Activated naive CD8-positive, alpha-beta T cell treated with anti-CD3 and anti-CD28 coated beads for 36 hours (primary cell): ENCODE data around the gene CMA1. TPM values are rescaled to one million over a fixed set of nuclear protein-coding genes. Genes with fewer than 3 reads are reported as not detected.
"Not testable (repeated sequence)": the region's sequence is repeated elsewhere in the genome, so short reads cannot be mapped to it uniquely, and the experiment has no call there.

Source experiments
- DNase-seq: peaks from one replicate; pipeline ENCODE4 v3.0.0; 2021
- H3K27ac Mint-ChIP-seq: one replicate; pipeline ENCODE4 v1.8.0; 2022; ENCODE audit warnings: mild to moderate bottlenecking, moderate library complexity, mixed read lengths
- H3K27me3 Mint-ChIP-seq: one replicate; pipeline ENCODE4 v1.8.0; 2022; ENCODE audit warnings: mild to moderate bottlenecking, mixed read lengths
- H3K36me3 Mint-ChIP-seq: one replicate; pipeline ENCODE4 v1.8.0; 2021; ENCODE audit warnings: mild to moderate bottlenecking, mixed read lengths
- H3K4me1 Mint-ChIP-seq: one replicate; pipeline ENCODE4 v1.8.0; 2021; ENCODE audit warnings: mixed read lengths
- H3K4me3 Mint-ChIP-seq: one replicate; pipeline ENCODE4 v1.8.0; 2022; ENCODE audit warnings: mild to moderate bottlenecking, moderate library complexity, mixed read lengths
- H3K9me3 Mint-ChIP-seq: one replicate; pipeline ENCODE4 v1.8.0; 2022; ENCODE audit warnings: mixed read lengths
- total RNA-seq, 2 experiments: library from RNA; stranded (reverse); gene quantifications; one replicate each; pipeline ENCODE4 v1.2.3, GENCODE V29; 2021

CMA1 gene
- total RNA-seq, 2 experiments from 2014 or later = 0.25 to 0.50 TPM

- H3K4me3 Mint-ChIP-seq, H3K9me3 Mint-ChIP-seq, H3K27me3 Mint-ChIP-seq, H3K27ac Mint-ChIP-seq, H3K36me3 Mint-ChIP-seq, DNase-seq: not testable (repeated sequence)
- peaks cover 25% of the 10 kb centered on the region for H3K4me1 Mint-ChIP-seq
These were observed 25.3 kb downstream of the CMA1 start for GRCh38 chr14:24482699-24483303.

DNA sequence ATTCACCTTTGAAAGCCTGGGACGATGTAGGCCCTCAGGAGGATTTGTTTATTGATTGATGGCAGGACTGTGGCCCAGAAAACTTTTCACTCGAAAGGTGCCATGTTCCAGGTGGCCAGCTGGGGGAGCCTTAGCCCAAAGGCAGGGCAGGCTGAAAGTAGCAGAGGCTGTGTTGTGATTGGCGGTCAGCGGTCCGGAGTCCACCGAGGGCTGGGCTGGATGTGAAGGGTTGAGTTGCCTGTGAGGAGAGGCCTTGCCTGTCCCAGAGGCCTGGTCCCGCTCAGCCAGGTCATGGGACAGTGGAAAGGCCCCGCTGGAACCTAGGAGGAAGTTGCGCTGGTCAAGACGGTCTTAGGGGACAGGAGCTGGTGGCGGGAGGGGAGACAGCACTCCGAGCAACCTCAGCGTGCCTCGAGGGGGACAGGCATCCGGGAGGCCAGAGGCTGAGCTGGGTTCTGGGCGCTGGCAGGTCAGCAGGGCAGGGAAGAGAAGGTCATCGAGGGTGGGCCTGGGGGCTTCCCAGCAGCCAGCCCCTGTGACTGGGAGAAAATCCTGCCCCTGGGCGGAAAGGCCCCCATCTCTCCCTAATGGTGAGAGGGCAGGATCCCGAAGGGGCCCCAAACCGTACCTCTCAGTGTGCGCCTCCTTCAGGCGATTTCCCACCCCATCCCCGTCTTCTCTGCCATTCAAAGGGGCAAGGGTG lies 26.3 kb downstream of the CMA1 start:
- peak; percentile 62 for DNase-seq
- Mint-ChIP-seq H3K4me3 (peak overlapping the region; percentile 75), H3K9me3 (peaks cover 1% of the 10 kb centered on the region), H3K27me3 (no peaks in the 10 kb centered on the region), H3K27ac (peak overlapping the region; percentile 72), H3K36me3 (peaks cover 2% of the 10 kb centered on the region), H3K4me1 (peaks cover 25% of the 10 kb centered on the region)

DNA sequence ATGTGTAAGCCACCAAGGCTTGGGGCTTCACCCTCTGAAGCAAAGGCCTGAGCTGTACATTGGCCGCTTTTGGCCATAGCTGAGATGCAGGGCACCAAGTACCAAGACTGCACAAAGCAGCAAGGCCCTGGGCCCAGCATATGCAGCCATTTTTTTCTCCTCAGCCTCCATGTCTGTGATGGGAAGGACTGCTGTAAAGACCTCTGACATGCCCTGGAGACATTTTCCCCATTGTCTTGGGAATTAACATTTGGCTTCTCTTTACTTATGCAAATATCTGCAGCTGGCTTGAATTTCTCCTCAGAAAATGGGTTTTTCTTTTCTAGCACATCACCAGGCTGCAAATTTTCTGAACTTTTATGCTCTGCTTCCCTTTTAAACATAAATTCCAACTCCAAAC lies 28.1 kb downstream of the CMA1 start:
- not testable (repeated sequence) for H3K9me3 Mint-ChIP-seq, H3K27me3 Mint-ChIP-seq, H3K4me3 Mint-ChIP-seq, H3K36me3 Mint-ChIP-seq, H3K27ac Mint-ChIP-seq, DNase-seq
- H3K4me1 Mint-ChIP-seq = peaks cover 25% of the 10 kb centered on the region

DNA sequence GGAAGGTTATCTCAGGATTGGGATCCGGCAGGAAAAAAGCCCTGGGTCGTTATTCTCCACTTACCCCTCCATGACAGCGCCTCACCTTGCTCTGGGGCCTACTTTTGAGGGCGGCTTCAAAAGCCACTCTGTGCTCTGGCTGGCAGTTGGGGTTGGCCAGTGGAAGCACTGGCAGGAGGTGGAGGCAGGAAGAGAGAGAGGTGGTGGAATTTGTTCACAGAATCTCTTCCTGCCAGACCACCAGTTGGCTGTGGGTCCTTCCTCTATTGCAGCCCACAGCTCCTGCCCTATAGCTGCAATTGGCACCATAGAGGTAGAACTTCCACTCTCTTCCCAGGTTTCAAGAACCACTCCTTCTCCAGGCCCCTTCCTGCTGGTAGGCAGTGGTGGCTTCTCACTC lies 32.8 kb downstream of the CMA1 start:
- H3K4me3 Mint-ChIP-seq = no peak overlapping the region
- no peaks in the 10 kb centered on the region for H3K4me1 Mint-ChIP-seq

GRCh38 chr14:24473211-24473610 lies 34.9 kb downstream of the CMA1 start:
- Mint-ChIP-seq H3K36me3 (peaks cover 8% of the 10 kb centered on the region), H3K4me1 (peaks cover 5% of the 10 kb centered on the region), H3K9me3 (peaks cover 4% of the 10 kb centered on the region), H3K27ac (no peak overlapping the region), H3K27me3 (no peaks in the 10 kb centered on the region), H3K4me3 (no peak overlapping the region)
- DNase-seq = no peak

More for the DNA sequence above, 32.8 kb downstream of the CMA1 start:
- no peak overlapping the region for H3K27ac Mint-ChIP-seq
- peaks cover 10% of the 10 kb centered on the region for H3K36me3 Mint-ChIP-seq
- no peak for DNase-seq
- peaks cover 6% of the 10 kb centered on the region for H3K9me3 Mint-ChIP-seq
- no peaks in the 10 kb centered on the region for H3K27me3 Mint-ChIP-seq

- not testable (repeated sequence) for H3K27me3 Mint-ChIP-seq, H3K4me3 Mint-ChIP-seq, H3K27ac Mint-ChIP-seq, DNase-seq
- peaks cover 12% of the 10 kb centered on the region for H3K4me1 Mint-ChIP-seq
- peaks cover 11% of the 10 kb centered on the region for H3K9me3 Mint-ChIP-seq
- H3K36me3 Mint-ChIP-seq = peaks cover 15% of the 10 kb centered on the region
These were observed 37.6 kb downstream of the CMA1 start for GRCh38 chr14:24470450-24470849.

DNA sequence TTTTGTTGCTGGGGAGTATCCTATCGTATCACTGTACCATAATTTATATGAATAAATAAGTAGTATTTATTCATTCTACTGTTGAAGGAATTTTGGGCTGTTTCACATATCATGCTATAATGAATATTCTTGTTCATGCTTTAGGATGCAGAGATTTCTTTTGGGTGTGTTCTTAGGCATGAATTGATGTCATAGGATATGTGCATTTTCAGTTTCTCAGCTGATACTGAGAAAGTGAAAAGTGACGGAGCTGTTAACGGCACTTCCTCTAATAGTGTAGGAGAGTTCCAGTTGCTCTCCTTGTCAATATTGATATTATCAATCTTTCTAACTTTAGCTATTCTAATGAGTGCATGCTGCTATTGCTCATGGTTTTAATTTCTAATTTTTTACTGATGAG lies 42.3 kb downstream of the CMA1 start:
- no peak overlapping the region for H3K4me3 Mint-ChIP-seq
- H3K36me3 Mint-ChIP-seq = peaks cover 30% of the 10 kb centered on the region
- H3K27me3 Mint-ChIP-seq = no peaks in the 10 kb centered on the region
- peaks cover 15% of the 10 kb centered on the region for H3K9me3 Mint-ChIP-seq
- H3K27ac Mint-ChIP-seq = no peak overlapping the region
- peaks cover 34% of the 10 kb centered on the region for H3K4me1 Mint-ChIP-seq
- DNase-seq = no peak

DNA sequence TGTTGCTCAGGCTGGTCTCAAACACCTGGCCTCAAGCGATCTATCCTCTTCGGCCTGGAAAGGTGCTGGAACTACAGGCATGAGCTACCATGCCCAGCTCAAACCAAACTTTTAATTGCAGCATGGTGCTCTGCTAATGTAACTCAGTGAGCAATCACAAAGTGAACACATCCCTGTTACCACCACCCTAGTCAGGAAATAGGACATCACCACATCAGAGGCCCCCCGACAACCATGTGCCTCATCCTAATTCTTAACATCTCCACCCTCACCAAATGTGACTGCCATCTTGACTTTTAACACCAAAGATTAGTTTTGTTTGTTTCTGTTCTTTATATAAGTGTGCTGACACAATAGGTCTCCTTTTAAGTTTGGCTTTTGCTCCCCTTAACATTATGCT lies 42.7 kb downstream of the CMA1 start:
- H3K36me3 Mint-ChIP-seq = peaks cover 27% of the 10 kb centered on the region
- H3K9me3 Mint-ChIP-seq = peaks cover 12% of the 10 kb centered on the region
- H3K4me1 Mint-ChIP-seq = peaks cover 34% of the 10 kb centered on the region
- no peak for DNase-seq
- H3K27ac Mint-ChIP-seq = peak overlapping the region; percentile 25
- no peaks in the 10 kb centered on the region for H3K27me3 Mint-ChIP-seq
- no peak overlapping the region for H3K4me3 Mint-ChIP-seq

DNA sequence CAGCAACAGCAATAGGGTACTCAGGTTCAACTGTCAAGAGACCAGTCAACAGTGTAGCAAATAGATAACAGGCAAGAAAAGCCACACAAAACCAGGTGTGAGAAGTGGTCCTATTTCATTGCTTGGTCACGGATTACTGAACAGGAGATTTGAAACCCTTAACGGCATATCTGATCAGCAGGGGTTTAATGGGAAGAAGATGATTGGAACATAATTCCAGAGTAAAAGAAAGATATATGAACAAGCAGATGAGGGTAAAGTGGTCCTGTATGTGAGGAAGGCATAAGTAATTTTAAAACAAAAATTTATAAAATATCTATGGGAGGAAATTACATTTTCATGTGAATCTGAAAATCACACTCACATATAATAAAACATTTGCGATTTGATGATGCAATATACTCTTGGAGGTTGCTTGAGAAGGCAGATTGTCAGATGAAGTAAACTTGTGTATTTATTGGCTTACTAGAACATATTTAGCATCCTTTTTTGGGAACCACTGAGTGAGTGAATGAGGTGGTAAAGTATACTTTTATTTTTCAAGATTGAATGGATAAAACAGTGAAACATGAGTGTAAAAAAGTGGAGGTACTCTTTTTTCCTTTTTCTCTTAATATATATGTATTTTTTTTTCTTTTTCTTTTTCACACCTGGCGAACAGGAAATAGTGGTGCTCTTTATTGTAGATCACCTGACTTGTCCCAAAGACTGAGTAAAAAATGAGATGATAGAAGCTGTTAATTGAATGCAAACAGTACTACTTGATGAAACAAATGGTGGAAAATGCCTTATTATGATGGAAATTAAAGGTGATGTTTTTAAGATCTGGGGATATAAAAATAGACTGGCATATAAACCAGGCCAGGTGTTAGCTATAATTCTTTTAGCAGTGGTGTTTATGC lies 43.9 kb downstream of the CMA1 start:
- Mint-ChIP-seq H3K27ac (peak overlapping the region; percentile 83), H3K36me3 (peaks cover 29% of the 10 kb centered on the region), H3K9me3 (peaks cover 12% of the 10 kb centered on the region), H3K4me3 (peak overlapping the region; percentile 14), H3K4me1 (peaks cover 34% of the 10 kb centered on the region), H3K27me3 (no peaks in the 10 kb centered on the region)
- DNase-seq = no peak

GRCh38 chr14:24463017-24463883 lies 44.8 kb downstream of the CMA1 start:
- H3K27ac Mint-ChIP-seq = peak overlapping the region; percentile 75
- peaks cover 29% of the 10 kb centered on the region for H3K4me1 Mint-ChIP-seq
- H3K4me3 Mint-ChIP-seq = no peak overlapping the region
- no peaks in the 10 kb centered on the region for H3K27me3 Mint-ChIP-seq
- H3K9me3 Mint-ChIP-seq = peaks cover 12% of the 10 kb centered on the region
- peaks cover 29% of the 10 kb centered on the region for H3K36me3 Mint-ChIP-seq
- DNase-seq = no peak

GRCh38 chr14:24461336-24461735 lies 46.7 kb downstream of the CMA1 start:
- H3K9me3 Mint-ChIP-seq = peaks cover 15% of the 10 kb centered on the region
- H3K27ac Mint-ChIP-seq = peak overlapping the region; percentile 22
- peaks cover 33% of the 10 kb centered on the region for H3K4me1 Mint-ChIP-seq
- H3K27me3 Mint-ChIP-seq = no peaks in the 10 kb centered on the region
- DNase-seq = no peak
- no peak overlapping the region for H3K4me3 Mint-ChIP-seq
- peaks cover 34% of the 10 kb centered on the region for H3K36me3 Mint-ChIP-seq

GRCh38 chr14:24459331-24459730 lies 48.7 kb downstream of the CMA1 start:
- H3K27me3 Mint-ChIP-seq = no peaks in the 10 kb centered on the region
- H3K4me1 Mint-ChIP-seq = peaks cover 17% of the 10 kb centered on the region
- peaks cover 9% of the 10 kb centered on the region for H3K9me3 Mint-ChIP-seq
- no peak overlapping the region for H3K27ac Mint-ChIP-seq
- H3K4me3 Mint-ChIP-seq = no peak overlapping the region
- peaks cover 29% of the 10 kb centered on the region for H3K36me3 Mint-ChIP-seq
- no peak for DNase-seq

DNA sequence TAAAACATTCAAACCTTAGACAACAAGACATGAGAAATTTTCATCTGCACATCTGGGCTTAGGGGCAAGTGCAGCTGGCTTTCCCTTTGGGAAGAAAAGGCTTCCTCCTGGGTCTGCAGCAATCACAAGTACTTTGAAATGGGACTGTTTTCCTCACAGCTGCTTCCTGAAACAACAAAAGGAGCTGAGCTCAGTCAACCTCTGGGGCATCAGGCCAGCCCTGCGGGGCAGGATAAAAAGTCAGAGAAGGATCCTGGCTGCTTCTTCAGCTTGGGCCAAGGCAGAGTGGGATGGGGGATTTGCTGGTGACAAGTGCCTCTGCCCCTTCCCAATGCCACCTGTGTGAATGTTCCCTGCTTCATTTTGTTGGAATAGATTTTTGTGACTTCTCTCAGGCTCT lies 49.3 kb downstream of the CMA1 start:
- Mint-ChIP-seq H3K4me1 (peaks cover 13% of the 10 kb centered on the region), H3K9me3 (peaks cover 14% of the 10 kb centered on the region), H3K4me3 (no peak overlapping the region), H3K27me3 (no peaks in the 10 kb centered on the region), H3K36me3 (peaks cover 32% of the 10 kb centered on the region), H3K27ac (no peak overlapping the region)
- no peak for DNase-seq

GRCh38 chr14:24456980-24457379 lies 51.1 kb downstream of the CMA1 start:
- no peak for DNase-seq
- no peak overlapping the region for H3K27ac Mint-ChIP-seq
- peaks cover 5% of the 10 kb centered on the region for H3K4me1 Mint-ChIP-seq
- H3K4me3 Mint-ChIP-seq = no peak overlapping the region
- H3K27me3 Mint-ChIP-seq = no peaks in the 10 kb centered on the region
- H3K9me3 Mint-ChIP-seq = peaks cover 13% of the 10 kb centered on the region
- H3K36me3 Mint-ChIP-seq = peaks cover 40% of the 10 kb centered on the region
